ENCODE results near the gene STK40.

- TF ChIP-seq EZH2 (IDR thresholded peaks at IDR 0.05; ENCODE audit: borderline replicate concordance, low read depth, low read length, severe bottlenecking) (no peak), CTCF (IDR thresholded peaks at IDR 0.05; ENCODE audit: borderline replicate concordance, extremely low read depth, low read length, poor library complexity, severe bottlenecking) (no peak)
Measured at GRCh38 chr1:36389261-36389660, 3.5 kb upstream of the STK40 start.
